K562 (cell line): ENCODE results near the gene ZNF513. TPM values are rescaled to one million over a fixed set of nuclear protein-coding genes. Genes with fewer than 3 reads are reported as not detected.

Source experiments
- ATF7 ChIP-seq: fragments of 450-650 bp; IDR thresholded peaks from 2 replicates; pipeline ENCODE4 v1.7.1; 2014; ENCODE audit warnings: mild to moderate bottlenecking, moderate library complexity
- CBX5 ChIP-seq: IDR thresholded peaks from 2 replicates; pipeline ENCODE4 v1.6.1; 2014; ENCODE audit warnings: low read depth, borderline replicate concordance
- FOXP1 ChIP-seq: sonication (generic); formaldehyde crosslinking; IDR thresholded peaks from 2 replicates; pipeline ENCODE4 v1.8.0; 2022; ENCODE audit warnings: mild to moderate bottlenecking, missing genetic modification reagents
- HSF4 ChIP-seq: fragments of 250-450 bp; sonication (Bioruptor Pico); IDR thresholded peaks from 2 replicates; pipeline ENCODE4 v2.1.2; 2022; ENCODE audit warnings: mild to moderate bottlenecking, moderate library complexity, borderline replicate concordance
- MYC ChIP-seq, 2 experiments: fragments of 250-450 bp in 1 of 2; sonication (Bioruptor Pico) in 1 of 2; IDR thresholded peaks; 2 replicates each; pipeline versions ENCODE4 v1.5.1 to v1.6.1; 2012 to 2021; ENCODE audit warnings: low read depth in 2 of 2, borderline replicate concordance in 1 of 2, improper control_type of control experiment in 1 of 2, low read length in 1 of 2, mild to moderate bottlenecking in 1 of 2, moderate library complexity in 1 of 2
- SAP30 ChIP-seq: fragments of 200-600 bp; sonication (generic); IDR thresholded peaks from 2 replicates; pipeline ENCODE4 v1.6.1; 2012; ENCODE audit warnings: borderline replicate concordance, low read depth, mild to moderate bottlenecking, moderate library complexity, low read length, control low read depth, inconsistent platforms; ENCODE audit not compliant: insufficient read depth, poor library complexity, severe bottlenecking
- SRSF7 ChIP-seq: fragments of 200-400 bp; formaldehyde crosslinking; optimal IDR thresholded peaks from 2 replicates; pipeline ENCODE3; 2017; ENCODE audit warnings: mild to moderate bottlenecking, low read depth, low read length
- TBL1XR1 ChIP-seq, 2 experiments: IDR thresholded peaks; 2 replicates each; pipeline ENCODE4 v1.6.1; 2012; ENCODE audit warnings: improper control_type of control experiment in 2 of 2, low read length in 2 of 2, mild to moderate bottlenecking in 1 of 2
- TBP ChIP-seq: optimal IDR thresholded peaks from 2 replicates; pipeline ENCODE3; 2011; ENCODE audit warnings: low read depth, low read length, improper control_type of control experiment
- ZFP30 ChIP-seq: fragments of 250-450 bp; sonication (Bioruptor Pico); IDR thresholded peaks from 2 replicates; pipeline ENCODE4 v1.8.0; 2022; ENCODE audit warnings: moderate library complexity, mild to moderate bottlenecking, inconsistent platforms, borderline replicate concordance
- ZNF431 ChIP-seq: sonication (generic); formaldehyde crosslinking; IDR thresholded peaks from 2 replicates; pipeline ENCODE4 v1.8.0; 2022; ENCODE audit warnings: mild to moderate bottlenecking, missing genetic modification reagents
- ZSCAN29 ChIP-seq: fragments of 450-650 bp; IDR thresholded peaks from 2 replicates; pipeline ENCODE4 v1.6.1; 2017
- polyA plus RNA-seq, 8 experiments: library from polyadenylated mRNA; depleted of rRNA in 4 of 8; stranded (reverse) in 5 of 8; unstranded in 3 of 8; fragments of >200 nt; fragmentation: Nextera tagmentation in 2 of 8; fragmentation: Illumina TruSeq in 1 of 8; extraction: Ambion mirVana in 2 of 8; extraction: Trizol in 1 of 8; gene quantifications; 2 replicates each; pipeline versions ENCODE4 v1.2.1 to v1.2.3, GENCODE V29; 2011 to 2014; ENCODE audit warnings: inconsistent platforms in 1 of 8, missing spikeins in 1 of 8
- total RNA-seq, 7 experiments: library from RNA; depleted of rRNA in 6 of 7; stranded (reverse); fragments of >200 nt in 6 of 7; fragmentation: Illumina TruSeq in 2 of 7; extraction: Trizol in 2 of 7; gene quantifications; 2 replicates each; pipeline versions ENCODE4 v1.2.1 to v1.2.3, GENCODE V29; 2011 to 2021; ENCODE audit warnings: low replicate concordance in 1 of 7
- TF ChIP-seq, protein P1 (sequence below), 2 experiments: fragments of 450-650 bp; formaldehyde crosslinking in 1 of 2; IDR thresholded peaks; 2 replicates each; pipeline versions ENCODE4 v1.4.0 to v1.6.1; 2014 to 2020; ENCODE audit warnings: mild to moderate bottlenecking in 2 of 2, borderline replicate concordance in 1 of 2, low read depth in 1 of 2
- TF ChIP-seq, protein P2 (sequence below): fragments of 250-450 bp; sonication (Bioruptor Pico); IDR thresholded peaks from 2 replicates; pipeline ENCODE4 v1.8.0; 2022; ENCODE audit warnings: moderate library complexity, mild to moderate bottlenecking, inconsistent platforms
- TF ChIP-seq, protein P3 (sequence below): IDR thresholded peaks from 3 replicates; pipeline ENCODE4 v1.6.1; 2011; ENCODE audit warnings: borderline replicate concordance, mild to moderate bottlenecking; ENCODE audit not compliant: insufficient read length, insufficient read depth

The ZNF513 gene
- total and polyA plus RNA-seq, 9 of the 15 experiments (the other 6 are each of a cell fraction or from before 2014, with no cell fraction given): 0.04 to 13.6 (median 4.4) TPM

DNA sequence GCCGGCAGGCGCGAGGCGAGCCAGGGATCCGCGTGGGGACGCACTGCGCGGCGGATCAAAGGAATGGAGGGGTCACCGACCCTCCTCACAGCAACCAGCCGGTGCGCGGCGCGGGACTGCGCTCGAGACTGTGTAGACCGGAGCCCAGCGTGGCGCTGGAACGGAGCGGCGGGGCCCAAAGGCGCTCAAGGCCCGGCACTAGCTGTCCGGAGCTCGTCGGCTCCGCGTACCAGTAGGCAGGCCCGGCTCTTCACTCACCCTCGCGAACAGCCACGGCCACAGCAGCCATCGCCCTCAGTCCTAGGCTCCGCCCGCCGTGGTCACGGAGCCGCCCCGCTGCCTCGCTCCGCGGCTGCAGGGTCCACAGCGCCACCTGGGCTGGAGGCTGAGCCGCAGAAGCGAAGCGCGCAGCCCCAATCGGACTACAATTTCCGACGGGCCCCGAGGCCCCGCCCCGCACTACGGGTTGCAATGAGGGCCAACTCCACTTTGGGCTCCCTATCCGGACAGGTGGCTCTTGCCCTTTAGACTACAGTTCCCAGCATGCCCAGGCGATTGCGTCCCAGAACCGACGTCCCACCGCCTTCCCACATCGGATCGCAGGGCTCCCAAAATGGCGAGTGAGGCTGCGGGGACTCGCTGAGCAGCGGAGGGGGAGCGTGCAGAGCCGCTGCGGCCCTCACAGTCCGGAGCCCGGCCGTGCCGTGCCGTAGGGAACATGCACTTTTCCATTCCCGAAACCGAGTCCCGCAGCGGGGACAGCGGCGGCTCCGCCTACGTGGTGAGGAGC, 10.3 kb downstream of the ZNF513 start, which contains the start of the genes EIF2B4 and SNX17 (continued):
- TF ChIP-seq, protein P1, sequence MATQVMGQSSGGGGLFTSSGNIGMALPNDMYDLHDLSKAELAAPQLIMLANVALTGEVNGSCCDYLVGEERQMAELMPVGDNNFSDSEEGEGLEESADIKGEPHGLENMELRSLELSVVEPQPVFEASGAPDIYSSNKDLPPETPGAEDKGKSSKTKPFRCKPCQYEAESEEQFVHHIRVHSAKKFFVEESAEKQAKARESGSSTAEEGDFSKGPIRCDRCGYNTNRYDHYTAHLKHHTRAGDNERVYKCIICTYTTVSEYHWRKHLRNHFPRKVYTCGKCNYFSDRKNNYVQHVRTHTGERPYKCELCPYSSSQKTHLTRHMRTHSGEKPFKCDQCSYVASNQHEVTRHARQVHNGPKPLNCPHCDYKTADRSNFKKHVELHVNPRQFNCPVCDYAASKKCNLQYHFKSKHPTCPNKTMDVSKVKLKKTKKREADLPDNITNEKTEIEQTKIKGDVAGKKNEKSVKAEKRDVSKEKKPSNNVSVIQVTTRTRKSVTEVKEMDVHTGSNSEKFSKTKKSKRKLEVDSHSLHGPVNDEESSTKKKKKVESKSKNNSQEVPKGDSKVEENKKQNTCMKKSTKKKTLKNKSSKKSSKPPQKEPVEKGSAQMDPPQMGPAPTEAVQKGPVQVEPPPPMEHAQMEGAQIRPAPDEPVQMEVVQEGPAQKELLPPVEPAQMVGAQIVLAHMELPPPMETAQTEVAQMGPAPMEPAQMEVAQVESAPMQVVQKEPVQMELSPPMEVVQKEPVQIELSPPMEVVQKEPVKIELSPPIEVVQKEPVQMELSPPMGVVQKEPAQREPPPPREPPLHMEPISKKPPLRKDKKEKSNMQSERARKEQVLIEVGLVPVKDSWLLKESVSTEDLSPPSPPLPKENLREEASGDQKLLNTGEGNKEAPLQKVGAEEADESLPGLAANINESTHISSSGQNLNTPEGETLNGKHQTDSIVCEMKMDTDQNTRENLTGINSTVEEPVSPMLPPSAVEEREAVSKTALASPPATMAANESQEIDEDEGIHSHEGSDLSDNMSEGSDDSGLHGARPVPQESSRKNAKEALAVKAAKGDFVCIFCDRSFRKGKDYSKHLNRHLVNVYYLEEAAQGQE (IDR thresholded peaks at IDR 0.05; ENCODE audit: borderline replicate concordance): peak; percentile 59
- TF ChIP-seq, protein P1 (CRISPR knock-in tag; IDR thresholded peaks at IDR 0.05; ENCODE audit: low read depth): peak; percentile 46; the same call in 1 of the 2 replicates
- TF ChIP-seq TBL1XR1 (IDR thresholded peaks at IDR 0.05; ENCODE audit: low read length in 2 of 2) (peak; percentile 73 to 74; a peak in 3 of 4 replicates), HSF4 (CRISPR knock-in tag) (no peak; the same call in 1 of the 2 replicates), FOXP1 (peak; percentile 94; the same call in 1 of the 2 replicates), TBP (peak; percentile 83), CBX5 (no peak; the same call in 1 of the 2 replicates), ZNF431 (CRISPR knock-in tag) (peak; percentile 17; the same call in 1 of the 2 replicates), ATF7 (peak; percentile 91), MYC (IDR thresholded peaks at IDR 0.05; ENCODE audit: low read depth, low read length) (peak; percentile 96), MYC (CRISPR knock-in tag; IDR thresholded peaks at IDR 0.05; ENCODE audit: borderline replicate concordance, low read depth) (0 out of 2 replicates have a peak, but pooled peaks have one; percentile 37), ZSCAN29 (peak; percentile 97), SRSF7 (no peak), SAP30 (peak; percentile 92), ZFP30 (CRISPR knock-in tag) (no peak)
- TF ChIP-seq, protein P2, sequence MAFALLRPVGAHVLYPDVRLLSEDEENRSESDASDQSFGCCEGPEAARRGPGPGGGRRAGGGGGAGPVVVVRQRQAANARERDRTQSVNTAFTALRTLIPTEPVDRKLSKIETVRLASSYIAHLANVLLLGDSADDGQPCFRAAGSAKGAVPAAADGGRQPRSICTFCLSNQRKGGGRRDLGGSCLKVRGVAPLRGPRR (CRISPR knock-in tag): no peak; the same call in 1 of the 2 replicates
- TF ChIP-seq, protein P3, sequence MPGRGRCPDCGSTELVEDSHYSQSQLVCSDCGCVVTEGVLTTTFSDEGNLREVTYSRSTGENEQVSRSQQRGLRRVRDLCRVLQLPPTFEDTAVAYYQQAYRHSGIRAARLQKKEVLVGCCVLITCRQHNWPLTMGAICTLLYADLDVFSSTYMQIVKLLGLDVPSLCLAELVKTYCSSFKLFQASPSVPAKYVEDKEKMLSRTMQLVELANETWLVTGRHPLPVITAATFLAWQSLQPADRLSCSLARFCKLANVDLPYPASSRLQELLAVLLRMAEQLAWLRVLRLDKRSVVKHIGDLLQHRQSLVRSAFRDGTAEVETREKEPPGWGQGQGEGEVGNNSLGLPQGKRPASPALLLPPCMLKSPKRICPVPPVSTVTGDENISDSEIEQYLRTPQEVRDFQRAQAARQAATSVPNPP: no peak
